Right lobe of liver (tissue), 6 donors: Measurements from ENCODE around the gene TRRAP. TPM values are rescaled to one million over a fixed set of nuclear protein-coding genes. Genes with fewer than 3 reads are reported as not detected.
"Not testable (repeated sequence)": the region's sequence is repeated elsewhere in the genome, so short reads cannot be mapped to it uniquely, and the experiment has no call there.

Source experiments
- ATAC-seq, 4 donors: fragments of 200-7000 bp; cut with Tn5 transposase; one replicate each; pipeline ENCODE4 v1.9.1; 2020; ENCODE audit warnings: mild to moderate bottlenecking in 4 of 4, moderate library complexity in 4 of 4
- DNase-seq, 3 donors: peaks; one replicate each; pipeline ENCODE4 v3.0.0-alpha.2; 2020
- H3K27ac ChIP-seq, 3 donors: fragments of 200-600 bp; one replicate each; pipeline ENCODE4 v1.8.0; 2022
- H3K27me3 ChIP-seq, 2 donors: fragments of 200-600 bp; one replicate each; pipeline ENCODE4 v1.8.0; 2022
- H3K36me3 ChIP-seq, 4 donors: fragments of 200-600 bp; sonication (generic) in 1 of 4; one replicate each; pipeline versions ENCODE4 v1.5.1 to v1.8.0; 2017 to 2022; ENCODE audit warnings: control low read depth in 1 of 4
- H3K4me1 ChIP-seq, 4 donors: fragments of 200-600 bp; sonication (generic) in 1 of 4; one replicate each; pipeline versions ENCODE4 v1.5.1 to v1.8.0; 2017 to 2022; ENCODE audit warnings: control low read depth in 1 of 4
- H3K4me3 ChIP-seq, 3 donors: fragments of 200-600 bp; one replicate each; pipeline ENCODE4 v1.8.0; 2022
- H3K9me3 ChIP-seq, 4 donors: fragments of 200-600 bp; sonication (generic) in 1 of 4; one replicate each; pipeline versions ENCODE4 v1.5.1 to v1.8.0; 2017 to 2022; ENCODE audit warnings: control low read depth in 1 of 4
- CTCF ChIP-seq, 4 donors: fragments of 200-600 bp in 3 of 4; fragments of 450-650 bp in 1 of 4; IDR thresholded peaks; one replicate each; pipeline versions ENCODE4 v1.5.1 to v1.8.0; 2016 to 2022; ENCODE audit warnings: antibody characterized with exemption in 4 of 4, mild to moderate bottlenecking in 2 of 4
- POLR2A ChIP-seq: fragments of 450-650 bp; IDR thresholded peaks from one replicate; pipeline ENCODE4 v1.6.1; 2017; ENCODE audit warnings: antibody characterized with exemption, mild to moderate bottlenecking
- WGBS: methylation state at CpG from one replicate; pipeline ENCODE4 v1.1.6; 2018; ENCODE audit warnings: low coverage, low lambda C conversion rate; ENCODE audit not compliant: insufficient coverage; ENCODE audit errors: missing lambda C conversion rate; 5-methylcytosine and 5-hydroxymethylcytosine counted together
- intact Hi-C, 2 donors: fragments of 100-400 bp; cut with DNase I; formaldehyde crosslinking; loops; one replicate each; pipeline versions ENCODE4 v1.11.2 to v1.14.1; 2022
- total RNA-seq, 6 experiments: library from RNA; depleted of rRNA in 2 of 6; stranded (reverse); fragments of >200 nt in 2 of 6; fragmentation: NEBNext Ultra II Directional in 3 of 6; extraction: Animal tissue kit (Norgen Biotek cat#: 25700) in 3 of 6; gene quantifications; one replicate each; pipeline versions ENCODE4 v1.1.0 to v1.2.4, GENCODE V29; 2016 to 2023
- donor health status: DM: no; HTN: yes; CAD: no.
- donor health status: DM: no; HTN: no; CAD: no.
- donor health status: DM: no; HTN: no; CAD: no.
- donor health status: DM: no; HTN: yes; CAD: no.
- donor health status: DM: no; HTN: yes; CAD: no.

Gene TRRAP
- total RNA-seq, 6 experiments from 2014 or later: 16.1 to 20.5 (median 18.6) TPM

DNA sequence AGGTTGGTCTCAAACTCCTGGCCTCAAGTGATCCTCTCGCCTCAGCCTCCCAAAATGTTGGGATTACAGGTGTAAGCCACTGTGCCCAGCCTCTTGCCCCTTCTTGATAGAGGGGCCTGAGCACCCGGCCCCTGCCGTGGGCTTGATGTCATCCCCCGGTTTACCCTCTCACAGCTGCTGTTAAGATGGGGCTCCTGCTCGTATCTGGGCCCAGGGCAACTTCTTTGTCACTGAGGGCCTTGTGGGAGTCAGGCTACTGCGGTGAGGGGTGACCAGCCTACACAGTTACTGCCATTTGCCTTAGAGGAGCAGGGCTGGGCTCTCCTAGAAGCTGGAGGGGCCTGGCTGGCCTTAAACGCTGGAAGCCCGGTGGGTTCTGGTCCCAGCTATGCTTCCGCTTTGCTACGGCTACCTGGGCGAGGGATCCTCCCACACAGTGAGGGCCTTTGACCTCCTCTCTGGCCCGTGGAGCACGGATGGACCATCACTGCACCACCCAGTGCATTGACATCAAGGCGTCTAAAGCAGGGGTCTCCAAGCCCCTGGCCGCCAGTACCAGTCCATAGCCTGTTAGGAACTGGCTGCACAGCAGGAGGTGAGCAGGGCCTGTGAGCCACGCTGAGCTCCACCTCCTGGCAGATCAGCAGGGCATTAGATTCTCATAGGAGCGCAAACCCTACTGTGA is 7.4 kb upstream of the TRRAP start:
- Histone ChIP-seq H3K4me3 (no peak overlapping the region), H3K4me1 (no peaks in the 10 kb centered on the region), H3K27me3 (peaks cover 0 to 5% of the 10 kb centered on the region in 2 donors), H3K36me3 (no peaks in the 10 kb centered on the region), H3K9me3 (no peaks in the 10 kb centered on the region), H3K27ac (no peak overlapping the region)
- ATAC-seq (no peak), DNase-seq (peak in 1 of 3 donors; percentile 15)
- TF ChIP-seq POLR2A (no peak), CTCF (IDR thresholded peaks at IDR 0.05) (no peak)
- 71% methylated on average over 7 of the region's 17 CpGs for WGBS
- intact Hi-C loops: no loop called here

- 52% methylated on average over 7 of the region's 7 CpGs for WGBS
- intact Hi-C loops: no loop called here
- DNase-seq (peak in 1 of 3 donors; percentile 27), ATAC-seq (peak in 3 of 4 donors; percentile 36 to 47 (median 42))
- Histone ChIP-seq H3K4me1 (no peaks in the 10 kb centered on the region), H3K27me3 (peaks cover 0 to 5% of the 10 kb centered on the region in 2 donors), H3K27ac (no peak overlapping the region), H3K4me3 (no peak overlapping the region), H3K36me3 (no peaks in the 10 kb centered on the region), H3K9me3 (no peaks in the 10 kb centered on the region)
- TF ChIP-seq CTCF (IDR thresholded peaks at IDR 0.05) (peak in 3 of 4 donors; percentile 20 to 35 (median 34)), POLR2A (no peak)
Observed at GRCh38 chr7:98872328-98872924, 5.9 kb upstream of the TRRAP start.

DNA sequence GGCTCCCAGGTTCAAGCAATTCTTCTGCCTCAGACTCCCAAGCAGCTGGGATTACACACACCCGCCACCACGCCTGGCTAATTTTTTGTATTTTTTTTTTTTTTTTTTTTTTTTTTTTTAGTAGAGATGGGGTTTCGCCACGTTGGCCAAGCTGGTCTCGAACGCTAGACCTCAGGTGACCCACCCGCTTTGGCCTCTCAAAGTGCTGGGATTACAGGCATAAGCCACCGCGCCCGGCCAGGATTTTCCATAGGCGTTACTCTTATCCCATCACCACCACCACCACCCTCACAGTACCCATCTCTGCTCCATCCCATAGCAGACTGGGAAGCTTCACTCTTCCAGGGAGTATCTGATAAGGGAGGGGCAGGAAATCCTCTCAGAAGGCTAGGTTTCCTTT is 4.7 kb upstream of the TRRAP start:
- H3K4me3 ChIP-seq, ATAC-seq, H3K36me3 ChIP-seq, H3K27ac ChIP-seq, intact Hi-C loops, H3K9me3 ChIP-seq, H3K4me1 ChIP-seq, H3K27me3 ChIP-seq: not testable (repeated sequence)
- 60% methylated on average over 1 of the region's 11 CpGs for WGBS
- peak in 1 of 3 donors; percentile 19 for DNase-seq

DNA sequence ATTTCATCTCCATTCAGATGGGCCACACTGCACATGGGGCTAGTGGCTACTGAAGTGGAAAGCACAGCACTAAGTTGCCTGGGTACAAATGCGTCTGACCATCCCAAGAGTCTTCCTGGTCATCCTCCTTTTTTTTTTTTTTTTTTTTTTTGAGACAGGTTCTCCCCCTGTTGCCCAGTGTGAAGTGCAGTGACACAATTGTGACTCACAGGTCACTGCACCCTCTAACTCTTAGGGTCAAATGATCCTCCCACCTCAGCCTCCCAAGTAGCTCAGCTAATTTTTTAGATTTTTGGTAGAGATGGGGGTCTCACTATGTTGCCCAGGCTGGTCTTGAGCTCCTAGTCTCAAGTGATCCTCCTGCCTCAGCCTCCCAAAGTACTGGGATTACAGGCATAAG is 3.4 kb upstream of the TRRAP start:
- H3K9me3 ChIP-seq: no peaks in the 10 kb centered on the region
- TF ChIP-seq CTCF (IDR thresholded peaks at IDR 0.05) (no peak), POLR2A (no peak)
- no peak overlapping the region for H3K4me3 ChIP-seq
- peaks cover 0 to 3% (median under 1%) of the 10 kb centered on the region in 4 donors for H3K4me1 ChIP-seq
- peaks cover 0 to 5% of the 10 kb centered on the region in 2 donors for H3K27me3 ChIP-seq
- H3K36me3 ChIP-seq: no peaks in the 10 kb centered on the region
- no peak overlapping the region for H3K27ac ChIP-seq
- intact Hi-C loops: no loop called here
- DNase-seq (no peak), ATAC-seq (no peak)
- 100% methylated on average over 1 of the region's 1 CpG for WGBS

- Histone ChIP-seq H3K4me3 (no peak overlapping the region), H3K36me3 (no peaks in the 10 kb centered on the region), H3K27ac (no peak overlapping the region), H3K9me3 (no peaks in the 10 kb centered on the region), H3K27me3 (peaks cover 0 to 5% of the 10 kb centered on the region in 2 donors), H3K4me1 (peaks cover 0 to 8% (median 3%) of the 10 kb centered on the region in 4 donors)
- TF ChIP-seq POLR2A (no peak), CTCF (IDR thresholded peaks at IDR 0.05) (no peak)
- DNase-seq (peak in 1 of 3 donors; percentile 19), ATAC-seq (no peak)
- intact Hi-C loops: no loop called here
- WGBS: 81% methylated on average over 6 of the region's 9 CpGs
Observed at GRCh38 chr7:98875501-98875900, 2.8 kb upstream of the TRRAP start.
